Astrocyte of the cerebellum (primary cell): ENCODE measurements around the gene TLE5.
A peak's percentile ranks its signal among the peaks of the same experiment; 100 is the strongest.

Experiments used
- DNase-seq: peaks from one replicate; pipeline ENCODE4 v3.0.0-alpha.2; 2011; ENCODE audit warnings: low read depth
- H3K4me3 ChIP-seq: 2 replicates; pipeline ENCODE4 v1.5.1; 2011; ENCODE audit warnings: mild to moderate bottlenecking, low read depth, low read length, moderate library complexity
- in situ Hi-C: cut with HindIII; loops from 2 replicates; pipeline ENCODE4 v1.10.0; 2017; ENCODE audit warnings: low sequenced_read_pairs
- TF ChIP-seq, protein P1 (sequence below): IDR thresholded peaks from 2 replicates; pipeline ENCODE4 v1.5.1; 2012; ENCODE audit warnings: low read length, low read depth, moderate library complexity, mild to moderate bottlenecking; ENCODE audit errors: missing control alignments

The TLE5 gene, protein sequence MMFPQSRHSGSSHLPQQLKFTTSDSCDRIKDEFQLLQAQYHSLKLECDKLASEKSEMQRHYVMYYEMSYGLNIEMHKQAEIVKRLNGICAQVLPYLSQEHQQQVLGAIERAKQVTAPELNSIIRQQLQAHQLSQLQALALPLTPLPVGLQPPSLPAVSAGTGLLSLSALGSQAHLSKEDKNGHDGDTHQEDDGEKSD

DNA sequence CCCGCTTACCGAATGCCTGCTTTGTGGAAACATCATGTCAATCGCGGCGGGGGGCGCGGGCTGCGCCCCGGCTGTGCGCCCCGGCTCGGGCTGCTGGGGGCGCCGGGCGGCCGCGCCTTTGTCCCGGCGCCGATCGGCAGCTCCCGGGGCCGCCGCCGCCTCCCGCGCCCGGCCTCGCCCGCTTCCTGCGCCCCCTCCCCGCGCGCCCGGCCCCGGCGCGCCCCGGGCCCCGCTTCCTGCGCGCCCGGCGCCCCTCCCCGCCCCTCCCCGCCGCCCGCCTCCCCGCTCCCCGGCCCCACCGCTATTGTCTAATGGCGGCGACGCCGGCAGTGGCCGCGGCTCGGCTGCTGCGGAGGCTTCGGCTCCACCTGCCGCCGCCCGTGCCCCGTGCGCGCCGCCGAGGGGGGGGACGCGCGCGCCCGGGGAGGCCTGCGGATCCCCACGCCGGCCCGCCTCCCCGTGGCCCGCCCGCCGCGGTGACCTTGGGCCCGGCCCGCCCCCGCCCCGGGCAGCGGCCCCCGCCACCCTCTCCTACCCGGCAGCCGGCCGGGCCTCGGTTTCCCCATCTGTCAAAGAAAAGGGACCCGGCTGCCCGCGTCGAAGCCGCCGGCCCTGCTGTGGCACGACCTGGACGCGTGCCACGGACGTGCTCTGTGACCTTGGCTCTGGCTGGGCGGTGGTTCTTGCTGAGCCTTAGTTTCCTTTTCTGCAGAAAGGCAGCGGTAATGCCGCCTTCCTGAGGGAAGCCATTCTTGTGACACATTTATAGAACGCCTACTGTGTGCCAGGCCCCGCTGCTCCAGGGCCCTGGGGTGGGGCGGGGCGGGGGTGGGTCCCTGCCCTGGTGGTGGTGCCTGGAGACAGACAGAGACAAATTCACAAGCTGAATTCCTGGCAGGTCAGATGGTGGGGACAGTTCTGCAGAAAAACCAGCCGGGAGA lies at the start of gene TLE5:
TSS of gene TLE5 (minus strand) at position 331 of the 941 bp plus-strand sequence. CDS start at position 36, 295 bp downstream.
- peak within 1 kb of the TSS; percentile 91 for H3K4me3 ChIP-seq
- TF ChIP-seq, protein P1, sequence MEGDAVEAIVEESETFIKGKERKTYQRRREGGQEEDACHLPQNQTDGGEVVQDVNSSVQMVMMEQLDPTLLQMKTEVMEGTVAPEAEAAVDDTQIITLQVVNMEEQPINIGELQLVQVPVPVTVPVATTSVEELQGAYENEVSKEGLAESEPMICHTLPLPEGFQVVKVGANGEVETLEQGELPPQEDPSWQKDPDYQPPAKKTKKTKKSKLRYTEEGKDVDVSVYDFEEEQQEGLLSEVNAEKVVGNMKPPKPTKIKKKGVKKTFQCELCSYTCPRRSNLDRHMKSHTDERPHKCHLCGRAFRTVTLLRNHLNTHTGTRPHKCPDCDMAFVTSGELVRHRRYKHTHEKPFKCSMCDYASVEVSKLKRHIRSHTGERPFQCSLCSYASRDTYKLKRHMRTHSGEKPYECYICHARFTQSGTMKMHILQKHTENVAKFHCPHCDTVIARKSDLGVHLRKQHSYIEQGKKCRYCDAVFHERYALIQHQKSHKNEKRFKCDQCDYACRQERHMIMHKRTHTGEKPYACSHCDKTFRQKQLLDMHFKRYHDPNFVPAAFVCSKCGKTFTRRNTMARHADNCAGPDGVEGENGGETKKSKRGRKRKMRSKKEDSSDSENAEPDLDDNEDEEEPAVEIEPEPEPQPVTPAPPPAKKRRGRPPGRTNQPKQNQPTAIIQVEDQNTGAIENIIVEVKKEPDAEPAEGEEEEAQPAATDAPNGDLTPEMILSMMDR: no peak
- in situ Hi-C loops: no loop called here
- DNase-seq: no peak

- no peak for DNase-seq
- TF ChIP-seq, protein P1: no peak
- in situ Hi-C loops: no loop called here
- no peak overlapping the region for H3K4me3 ChIP-seq
Observed at GRCh38 chr19:3111586-3112247, 49.4 kb upstream of the TLE5 start.

GRCh38 chr19:3110126-3110825 lies 48.0 kb upstream of the TLE5 start:
- in situ Hi-C loops: no loop called here
- DNase-seq: no peak
- no peak overlapping the region for H3K4me3 ChIP-seq
- TF ChIP-seq, protein P1: no peak

DNA sequence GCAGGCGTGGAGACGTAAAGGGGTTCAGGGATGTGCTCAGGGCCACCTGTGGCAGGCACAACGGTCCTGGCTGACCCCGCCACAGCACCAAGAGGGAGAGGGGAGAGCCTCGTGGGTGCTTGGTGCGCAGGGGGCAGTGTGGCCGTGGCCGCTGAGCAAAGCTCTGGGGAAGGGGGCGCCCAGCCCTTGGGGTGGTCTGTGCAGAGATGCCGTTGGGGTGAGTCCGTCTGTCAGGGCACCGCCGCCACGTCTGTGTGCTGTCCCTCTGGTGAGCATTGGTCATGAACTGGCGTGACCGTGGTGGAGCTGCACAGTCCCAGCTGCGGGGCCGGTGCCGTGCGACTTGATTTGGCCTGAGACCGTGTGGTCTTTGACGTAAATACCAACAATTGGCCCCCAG lies 47.2 kb upstream of the TLE5 start:
- in situ Hi-C loops: no loop called here
- TF ChIP-seq, protein P1: no peak
- H3K4me3 ChIP-seq: no peak overlapping the region

GRCh38 chr19:3108775-3109174 lies 46.5 kb upstream of the TLE5 start:
- DNase-seq: peak; percentile 24
- in situ Hi-C loops: no loop called here
- H3K4me3 ChIP-seq: no peak overlapping the region
- TF ChIP-seq, protein P1: peak; percentile 92

More for the DNA sequence above, 47.2 kb upstream of the TLE5 start:
- no peak for DNase-seq

DNA sequence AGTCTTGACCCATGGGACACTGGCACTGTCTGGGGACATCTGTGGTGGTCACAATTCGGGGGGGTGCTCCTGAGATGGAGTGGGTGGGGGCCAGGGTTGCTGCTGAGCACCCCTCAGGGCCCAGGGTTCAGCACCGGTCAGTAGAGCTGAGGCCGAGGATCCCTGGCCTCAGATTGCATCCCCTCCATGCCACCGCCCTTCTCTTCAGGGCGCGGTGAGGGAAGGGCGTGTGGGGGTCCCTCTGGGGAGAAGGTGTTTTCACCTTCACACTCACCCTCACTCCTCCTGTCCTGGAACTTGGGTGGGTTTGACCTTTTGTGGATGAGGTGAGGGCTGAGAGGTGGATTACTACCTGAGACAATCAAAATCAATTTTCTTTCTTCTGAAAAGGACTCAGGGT lies 45.4 kb upstream of the TLE5 start:
- TF ChIP-seq, protein P1: no peak
- in situ Hi-C loops: no loop called here
- DNase-seq: no peak
- H3K4me3 ChIP-seq: no peak overlapping the region
